SK-MEL-5 (cell line): ENCODE measurements around the gene EXOC3L4. TPM values are rescaled to one million over a fixed set of nuclear protein-coding genes. Genes with fewer than 3 reads are reported as not detected.
"Not testable (repeated sequence)": the region's sequence is repeated elsewhere in the genome, so short reads cannot be mapped to it uniquely, and the experiment has no call there.

Source experiments
- DNase-seq: peaks from one replicate; pipeline ENCODE4 v3.0.0-alpha.2; 2016; ENCODE audit warnings: low read depth, low spot score
- in situ Hi-C: cut with HindIII; loops from 2 replicates; pipeline ENCODE4 v1.10.0; 2016; ENCODE audit warnings: low sequenced_read_pairs, high pct_unique_total_duplicates, low pct_unique_long_range_greater_than_20kb
- total RNA-seq: library from RNA; depleted of rRNA; stranded (reverse); fragments of >200 nt; shearing (Covaris generic); gene quantifications from 2 replicates; pipeline ENCODE4 v1.2.3, GENCODE V29; 2014; rRNA removed

EXOC3L4 gene
- total RNA-seq, 1 experiment from 2014 or later, result not detected

DNA sequence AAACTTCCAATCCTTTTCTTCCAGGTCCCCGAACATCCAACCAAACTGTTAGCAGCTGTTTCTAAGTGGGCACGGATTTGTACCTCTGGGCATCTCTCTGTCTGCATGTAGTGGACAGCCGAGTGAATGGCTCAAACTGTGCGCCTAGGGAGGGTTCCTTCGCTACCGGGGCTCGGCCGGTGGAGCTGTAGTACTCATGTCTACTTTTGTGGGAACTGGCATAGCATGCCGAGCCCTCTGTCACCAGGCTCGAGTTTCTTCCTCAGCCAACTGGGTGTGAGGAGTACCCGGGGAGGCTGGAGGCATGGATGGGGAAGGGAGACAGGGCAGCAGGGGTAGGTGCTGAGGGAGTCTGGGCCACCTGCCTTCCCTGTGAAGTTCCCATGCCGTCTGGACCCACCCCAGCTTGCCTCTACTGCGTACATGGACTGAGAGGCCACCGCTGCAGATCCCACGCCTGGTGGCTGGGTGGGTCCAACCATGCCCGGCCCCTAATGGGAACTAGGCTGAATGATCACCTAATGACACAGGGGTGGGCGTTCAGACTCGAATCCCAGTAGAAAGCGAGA is 51.7 kb downstream of the EXOC3L4 start:
- DNase-seq, result no peak
- in situ Hi-C loops, result no loop called here

GRCh38 chr14:103149351-103150237 is 55.1 kb downstream of the EXOC3L4 start:
- no peak for DNase-seq
- in situ Hi-C loops, result no loop called here

GRCh38 chr14:103151270-103151945 is 56.9 kb downstream of the EXOC3L4 start:
- DNase-seq, result peak; percentile 53
- in situ Hi-C loops, result no loop called here

DNA sequence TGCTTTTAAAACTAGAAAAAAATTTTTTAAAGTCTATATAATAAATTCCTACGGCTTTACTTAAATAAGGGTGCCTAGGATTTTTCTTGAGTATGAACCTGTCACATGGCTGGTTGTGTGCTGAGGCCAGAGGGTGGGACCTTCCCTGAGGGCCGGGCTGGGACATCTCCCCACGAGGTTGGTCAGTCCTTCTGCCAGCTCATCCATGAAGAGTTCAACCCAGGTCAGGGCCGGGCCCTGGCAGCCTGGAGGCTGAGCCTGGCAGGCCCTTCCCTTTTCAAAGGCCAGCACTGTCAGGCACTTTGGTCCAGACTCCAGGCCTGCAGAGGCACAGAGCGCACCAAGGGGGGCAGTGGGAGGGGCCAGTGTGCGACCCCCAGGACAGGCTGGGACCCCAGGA is 60.5 kb downstream of the EXOC3L4 start:
- peak; percentile 88 for DNase-seq
- in situ Hi-C loops, result no loop called here

- in situ Hi-C loops, DNase-seq: not testable (repeated sequence)
Observed at GRCh38 chr14:103155416-103155815, 60.9 kb downstream of the EXOC3L4 start.

DNA sequence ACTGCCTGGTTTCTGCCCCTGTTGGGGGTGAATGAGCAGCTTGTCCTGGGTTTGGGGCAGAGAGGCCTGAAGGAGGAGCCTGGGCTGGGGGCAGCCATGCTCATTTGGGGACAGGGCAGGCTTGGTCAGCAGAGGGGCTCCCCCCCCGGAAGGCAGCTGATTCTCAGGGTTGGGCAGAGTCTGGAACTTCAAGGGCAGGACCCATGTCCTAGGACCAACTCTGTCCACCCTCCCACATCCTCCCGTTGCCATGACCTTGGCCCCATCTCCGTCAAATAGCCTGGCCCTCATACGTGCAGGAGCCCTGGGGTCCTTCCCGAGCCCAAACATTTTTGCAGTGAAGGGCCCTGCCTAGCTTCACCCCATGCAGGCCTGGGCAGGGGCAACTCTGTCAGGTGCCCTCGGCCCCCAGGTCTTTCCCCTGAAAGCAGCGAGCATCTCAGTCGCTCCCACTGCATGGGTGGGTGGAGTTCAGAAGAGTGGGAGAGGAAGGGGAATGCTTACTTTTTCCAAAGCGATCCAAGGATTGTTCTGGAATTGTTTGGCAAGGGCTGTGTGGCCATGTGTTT is 61.4 kb downstream of the EXOC3L4 start:
- DNase-seq, result no peak
- in situ Hi-C loops, result no loop called here

DNA sequence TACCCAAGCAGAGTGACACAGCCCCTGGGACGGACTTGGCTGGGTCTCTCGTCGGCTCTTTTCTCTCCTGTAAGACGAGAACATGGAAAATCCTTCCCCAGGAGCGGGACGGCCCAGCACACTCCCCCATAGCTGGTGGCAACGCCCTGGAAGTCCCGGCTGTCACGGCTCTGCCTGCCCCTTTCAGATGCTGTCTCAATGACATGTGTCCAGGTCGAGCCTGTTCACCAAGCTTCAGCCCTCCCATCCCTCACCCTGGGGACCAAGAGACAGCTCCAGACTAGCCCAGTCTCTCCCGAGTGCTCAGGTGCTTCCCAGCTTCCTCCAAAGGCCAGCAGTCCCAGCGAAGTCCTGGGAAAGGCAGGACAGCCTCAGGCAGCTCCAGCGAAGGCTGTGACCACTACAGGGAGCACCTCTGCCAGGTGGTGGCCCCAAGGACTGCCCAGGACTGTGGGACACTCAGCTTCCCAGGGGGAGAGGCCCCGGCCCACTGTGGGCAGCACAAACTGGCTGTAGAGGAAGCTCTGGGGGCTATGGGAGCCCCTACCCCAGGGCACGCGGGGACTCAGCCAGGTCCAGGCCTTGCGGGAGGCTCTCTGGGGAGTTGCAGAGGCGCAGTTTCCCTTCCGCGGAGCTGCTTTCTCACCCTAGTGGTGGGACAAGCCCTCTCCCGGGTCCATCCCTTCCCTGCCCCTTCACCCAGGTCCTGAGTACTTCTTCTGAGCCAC is 62.3 kb downstream of the EXOC3L4 start:
- in situ Hi-C loops, result no loop called here
- no peak for DNase-seq

DNA sequence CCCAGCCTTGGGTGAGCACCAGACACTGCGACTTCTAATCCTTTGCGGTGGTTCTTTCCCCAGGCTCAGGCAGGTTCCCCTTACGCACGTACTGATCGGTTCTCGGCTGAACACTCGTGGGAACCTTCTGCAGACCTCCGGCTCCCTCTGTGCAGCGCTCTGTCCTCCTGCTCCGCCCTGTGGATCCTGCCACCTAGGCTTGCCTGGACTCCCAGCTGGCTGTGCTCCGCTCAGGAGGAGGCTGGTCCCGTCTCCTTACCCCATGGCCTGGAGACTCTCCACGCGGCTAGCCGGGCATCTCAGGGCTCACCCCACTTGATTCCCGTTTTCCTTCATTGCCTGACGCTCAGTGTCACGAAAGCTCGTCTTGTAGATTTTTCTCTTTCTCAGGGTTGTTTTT is 63.4 kb downstream of the EXOC3L4 start:
- DNase-seq, result no peak
- in situ Hi-C loops, result no loop called here

DNA sequence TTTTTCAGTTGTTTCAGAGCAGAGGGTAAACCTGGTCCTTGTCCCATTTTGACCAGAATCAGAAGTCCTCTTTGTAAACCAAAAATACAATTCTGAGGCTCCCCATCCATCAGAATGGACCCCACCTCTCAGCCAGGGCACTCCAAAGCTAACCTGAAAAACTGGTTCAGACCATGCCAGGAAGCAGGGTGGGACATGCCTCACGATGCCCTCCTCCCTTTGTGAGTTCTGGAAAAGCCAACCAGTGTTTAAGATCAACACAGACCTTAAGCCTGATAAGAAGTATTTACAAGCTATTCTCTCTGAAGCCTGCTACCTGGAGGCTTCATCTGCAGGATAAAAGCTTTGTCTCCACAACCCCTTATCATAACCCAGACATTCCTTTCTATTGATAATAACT is 64.2 kb downstream of the EXOC3L4 start:
- no peak for DNase-seq
- in situ Hi-C loops, result no loop called here

Other genes starting within 250 kb of the EXOC3L4 start
- gene AMN, start 172.1 kb upstream of the EXOC3L4 start, total RNA-seq, result 0.13 TPM in 1 of 2 replicates, not detected in the other
- gene CDC42BPB, start 37.2 kb upstream of the EXOC3L4 start, total RNA-seq, result 45.0 and 49.2 TPM in 2 replicates
- not detected in 2 replicates for gene LBHD2, start 10.5 kb upstream of the EXOC3L4 start, total RNA-seq
- 0.29 TPM in 1 of 2 replicates, not detected in the other for gene TNFAIP2, start 28.7 kb downstream of the EXOC3L4 start, total RNA-seq
- gene EIF5, start 239.5 kb downstream of the EXOC3L4 start, total RNA-seq, result 149 and 153 TPM in 2 replicates